HepG2 (cell line): ENCODE measurements around the gene NARS2.
"Not testable (repeated sequence)": the region's sequence is repeated elsewhere in the genome, so short reads cannot be mapped to it uniquely, and the experiment has no call there.

Experiments used
- BRCA1 ChIP-seq: sonication (generic); formaldehyde crosslinking; IDR thresholded peaks from 2 replicates; pipeline ENCODE4 v1.4.0; 2020; ENCODE audit warnings: missing genetic modification reagents
- CBFB ChIP-seq: sonication (generic); formaldehyde crosslinking; IDR thresholded peaks from 2 replicates; pipeline ENCODE4 v1.4.0; 2020; ENCODE audit warnings: missing genetic modification reagents
- HOXA7 ChIP-seq: sonication (generic); formaldehyde crosslinking; IDR thresholded peaks from 2 replicates; pipeline ENCODE4 v1.8.1; 2022; ENCODE audit warnings: mild to moderate bottlenecking, missing genetic modification reagents, moderate library complexity
- ZNF280D ChIP-seq: sonication (generic); formaldehyde crosslinking; IDR thresholded peaks from 2 replicates; pipeline ENCODE4 v1.5.1; 2020; ENCODE audit warnings: mild to moderate bottlenecking, missing genetic modification reagents

- TF ChIP-seq HOXA7 (CRISPR knock-in tag); CBFB; ZNF280D (CRISPR knock-in tag): not testable (repeated sequence)
- 0 out of 2 replicates have a peak, but pooled peaks have one; percentile 35 for TF ChIP-seq BRCA1
These were observed 26.4 kb upstream of the NARS2 start for GRCh38 chr11:78601066-78601465.
